Hematopoietic multipotent progenitor cell (in vitro differentiated cells): Measurements from ENCODE around the gene RIN3. TPM values are rescaled to one million over a fixed set of nuclear protein-coding genes. Genes with fewer than 3 reads are reported as not detected.
A peak's percentile ranks its signal among the peaks of the same experiment; 100 is the strongest.
"Not testable (repeated sequence)": the region's sequence is repeated elsewhere in the genome, so short reads cannot be mapped to it uniquely, and the experiment has no call there.

Source experiments
- DNase-seq, 3 donors: peaks; one replicate each; pipeline ENCODE4 v3.0.0-alpha.2; 2011 to 2015; ENCODE audit warnings: low read depth in 2 of 3, low spot score in 2 of 3
- total RNA-seq: library from RNA; depleted of rRNA; stranded (reverse); fragments of >200 nt; gene quantifications from one replicate; pipeline ENCODE4 v1.2.3, GENCODE V29; 2012

The RIN3 gene
- total RNA-seq, 1 donor: 73.5 TPM

GRCh38 chr14:92679246-92679645, 165.7 kb downstream of the RIN3 start:
- no peak for DNase-seq

GRCh38 chr14:92680330-92680729, 166.7 kb downstream of the RIN3 start:
- not testable (repeated sequence) for DNase-seq

GRCh38 chr14:92680781-92681650, 167.4 kb downstream of the RIN3 start:
- peak; percentile 51 to 86 (median 78) for DNase-seq

GRCh38 chr14:92683041-92683440, 169.5 kb downstream of the RIN3 start:
- DNase-seq: no peak

- DNase-seq: no peak
These were observed 171.4 kb downstream of the RIN3 start for GRCh38 chr14:92684801-92685560.

GRCh38 chr14:92685784-92686355, 172.3 kb downstream of the RIN3 start:
- no peak for DNase-seq

- no peak for DNase-seq
These were observed 172.9 kb downstream of the RIN3 start for GRCh38 chr14:92686411-92686899.

GRCh38 chr14:92686900-92687427, 173.4 kb downstream of the RIN3 start:
- DNase-seq: peak in 1 of 3 donors; percentile 58

GRCh38 chr14:92687681-92688433, 174.3 kb downstream of the RIN3 start:
- no peak for DNase-seq

GRCh38 chr14:92688434-92689375, 175.1 kb downstream of the RIN3 start:
- DNase-seq: no peak

GRCh38 chr14:92690171-92691011, 176.8 kb downstream of the RIN3 start:
- DNase-seq: peak in 2 of 3 donors; percentile 48 to 62

GRCh38 chr14:92692822-92693226, 179.2 kb downstream of the RIN3 start:
- DNase-seq: peak in 2 of 3 donors; percentile 83 to 95

- DNase-seq: no peak
These were observed 180.6 kb downstream of the RIN3 start for GRCh38 chr14:92693998-92694795.

- no peak for DNase-seq
These were observed 181.2 kb downstream of the RIN3 start for GRCh38 chr14:92694807-92695206.

- no peak for DNase-seq
These were observed 182.0 kb downstream of the RIN3 start for GRCh38 chr14:92695562-92695961.

- peak in 1 of 3 donors; percentile 42 for DNase-seq
These were observed 182.8 kb downstream of the RIN3 start for GRCh38 chr14:92696366-92696765.

- no peak for DNase-seq
These were observed 184.8 kb downstream of the RIN3 start for GRCh38 chr14:92698393-92698792.
